ENCODE results near the gene FFAR3.
"Not testable (repeated sequence)": the region's sequence is repeated elsewhere in the genome, so short reads cannot be mapped to it uniquely, and the experiment has no call there.

Gene FFAR3

DNA sequence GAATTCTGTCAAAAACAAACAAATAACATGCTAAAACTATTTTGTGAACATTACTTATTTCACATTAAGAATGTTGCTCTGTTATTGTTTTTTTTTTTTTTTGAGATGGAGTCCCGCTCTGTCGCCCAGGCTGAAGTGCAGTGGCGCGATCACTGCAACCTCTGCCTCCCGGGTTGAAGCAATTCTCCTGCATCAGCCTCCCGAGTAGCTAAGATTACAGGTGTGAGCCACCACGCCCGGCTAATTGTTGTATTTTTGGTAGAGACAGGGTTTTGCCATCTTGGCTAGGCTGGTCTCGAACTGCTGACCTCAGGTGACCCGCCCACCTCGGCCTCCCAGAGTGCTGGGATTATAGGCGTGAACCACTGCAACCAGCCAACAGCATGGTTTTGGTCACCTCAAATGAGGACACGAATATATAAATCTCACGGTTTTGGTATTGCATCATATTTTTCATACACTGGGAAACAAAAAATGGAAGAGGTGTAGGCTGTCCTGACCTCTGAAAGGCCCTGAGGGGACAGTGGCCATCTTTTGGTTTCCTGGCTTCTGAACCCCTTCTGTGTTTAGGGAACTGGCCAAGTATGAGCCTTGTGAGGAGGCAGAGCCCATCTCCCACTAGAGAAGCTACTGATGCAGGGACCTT is 38.1 kb downstream of the FFAR3 start:
- TF ChIP-seq POU2F2 (IDR thresholded peaks at IDR 0.05; ENCODE audit: low read depth, low read length), result no peak
- no peak for TF ChIP-seq SPI1 (IDR thresholded peaks at IDR 0.05; ENCODE audit: low read depth, low read length)
- TF ChIP-seq PAX5 (IDR thresholded peaks at IDR 0.05; ENCODE audit: insufficient read depth, low read length, severe bottlenecking), result no peak
- TF ChIP-seq POLR2AphosphoS5 (IDR thresholded peaks at IDR 0.05; ENCODE audit: low read depth, low read length), result no peak
- TF ChIP-seq TAF1 (IDR thresholded peaks at IDR 0.05; ENCODE audit: low read depth, low read length), result no peak
- TF ChIP-seq POLR2A (IDR thresholded peaks at IDR 0.05; ENCODE audit: low read depth, low read length), result no peak
- FAIRE-seq (no peak), DNase-seq (ENCODE audit: insufficient read length, low spot score) (no peak)

DNA sequence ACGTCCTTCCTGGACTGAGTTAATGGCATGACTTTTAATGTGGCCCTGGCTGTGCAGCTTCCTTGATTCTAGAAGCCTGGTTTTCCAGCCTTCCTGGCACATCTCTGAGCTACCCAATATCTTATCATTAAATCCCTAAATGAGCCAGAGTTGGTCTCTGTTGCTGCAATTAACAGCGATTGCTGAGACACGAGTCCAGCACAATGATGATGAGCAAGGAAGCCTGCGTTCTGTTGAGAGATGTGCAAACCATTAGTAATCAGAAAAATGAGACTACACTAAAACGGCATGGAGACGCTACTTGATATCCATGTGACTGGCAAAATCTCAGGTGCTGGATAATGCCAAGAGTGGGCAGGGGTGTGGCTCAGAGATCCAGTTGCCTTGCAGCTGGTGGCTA is 38.8 kb downstream of the FFAR3 start:
- FAIRE-seq, result no peak
- TF ChIP-seq POU2F2 (IDR thresholded peaks at IDR 0.05; ENCODE audit: low read depth, low read length), result no peak
- TF ChIP-seq POLR2A (IDR thresholded peaks at IDR 0.05; ENCODE audit: low read depth, low read length), result no peak
- TF ChIP-seq POLR2AphosphoS5 (IDR thresholded peaks at IDR 0.05; ENCODE audit: low read depth, low read length), result no peak
- TF ChIP-seq SPI1 (IDR thresholded peaks at IDR 0.05; ENCODE audit: low read depth, low read length), result no peak
- TF ChIP-seq PAX5 (IDR thresholded peaks at IDR 0.05; ENCODE audit: insufficient read depth, low read length, severe bottlenecking), result no peak
- TF ChIP-seq TAF1 (IDR thresholded peaks at IDR 0.05; ENCODE audit: low read depth, low read length), result no peak
- DNase-seq (ENCODE audit: insufficient read length, low spot score), result no peak

DNA sequence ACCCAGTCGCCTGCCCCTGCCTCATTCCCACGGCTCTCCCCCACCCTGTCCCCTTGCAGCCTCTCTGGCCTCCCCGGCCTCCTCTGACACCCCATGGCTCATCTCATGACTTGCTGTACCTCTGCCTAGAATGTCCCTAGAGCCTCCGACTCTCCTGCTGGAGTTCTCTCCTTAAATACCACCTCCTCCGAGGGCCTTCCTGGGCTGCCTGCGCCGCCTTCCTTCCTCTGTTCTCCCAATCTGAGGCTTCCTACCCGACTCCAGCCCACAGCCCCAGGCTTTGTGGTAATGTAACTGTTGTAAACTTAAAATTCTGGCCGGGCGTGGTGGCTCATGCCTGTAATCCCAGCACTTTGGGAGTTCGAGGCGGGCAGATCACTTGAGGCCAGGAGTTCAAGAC is 40.3 kb downstream of the FFAR3 start:
- no peak for TF ChIP-seq PAX5 (IDR thresholded peaks at IDR 0.05; ENCODE audit: insufficient read depth, low read length, severe bottlenecking)
- TF ChIP-seq POU2F2 (IDR thresholded peaks at IDR 0.05; ENCODE audit: low read depth, low read length), result no peak
- no peak for TF ChIP-seq POLR2AphosphoS5 (IDR thresholded peaks at IDR 0.05; ENCODE audit: low read depth, low read length)
- no peak for TF ChIP-seq SPI1 (IDR thresholded peaks at IDR 0.05; ENCODE audit: low read depth, low read length)
- TF ChIP-seq TAF1 (IDR thresholded peaks at IDR 0.05; ENCODE audit: low read depth, low read length), result no peak
- no peak for TF ChIP-seq POLR2A (IDR thresholded peaks at IDR 0.05; ENCODE audit: low read depth, low read length)
- DNase-seq (ENCODE audit: insufficient read length, low spot score) (no peak), FAIRE-seq (no peak)

DNA sequence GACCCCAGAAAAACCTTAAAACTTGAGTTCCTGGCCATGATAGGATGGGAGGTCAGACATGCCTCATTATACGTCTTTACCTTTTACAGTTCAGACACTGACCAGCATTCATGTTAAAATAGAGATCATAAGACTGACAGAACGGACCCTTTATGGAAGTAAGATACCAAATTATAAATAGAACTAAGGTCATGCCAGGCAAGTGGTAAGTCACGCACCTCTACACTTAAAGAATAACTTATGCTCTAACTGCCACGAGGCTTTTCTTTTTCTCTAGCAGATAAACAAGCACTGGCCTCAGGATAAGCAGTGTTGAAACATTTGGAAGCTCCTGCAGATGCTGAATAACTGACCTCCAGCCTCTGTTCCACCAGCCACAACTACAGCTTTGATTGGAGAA is 41.0 kb downstream of the FFAR3 start:
- no peak for DNase-seq (ENCODE audit: insufficient read length, low spot score)
- FAIRE-seq, result no peak
- TF ChIP-seq TAF1 (IDR thresholded peaks at IDR 0.05; ENCODE audit: low read depth, low read length) (no peak), POLR2AphosphoS5 (IDR thresholded peaks at IDR 0.05; ENCODE audit: low read depth, low read length) (no peak), POU2F2 (IDR thresholded peaks at IDR 0.05; ENCODE audit: low read depth, low read length) (no peak)

DNA sequence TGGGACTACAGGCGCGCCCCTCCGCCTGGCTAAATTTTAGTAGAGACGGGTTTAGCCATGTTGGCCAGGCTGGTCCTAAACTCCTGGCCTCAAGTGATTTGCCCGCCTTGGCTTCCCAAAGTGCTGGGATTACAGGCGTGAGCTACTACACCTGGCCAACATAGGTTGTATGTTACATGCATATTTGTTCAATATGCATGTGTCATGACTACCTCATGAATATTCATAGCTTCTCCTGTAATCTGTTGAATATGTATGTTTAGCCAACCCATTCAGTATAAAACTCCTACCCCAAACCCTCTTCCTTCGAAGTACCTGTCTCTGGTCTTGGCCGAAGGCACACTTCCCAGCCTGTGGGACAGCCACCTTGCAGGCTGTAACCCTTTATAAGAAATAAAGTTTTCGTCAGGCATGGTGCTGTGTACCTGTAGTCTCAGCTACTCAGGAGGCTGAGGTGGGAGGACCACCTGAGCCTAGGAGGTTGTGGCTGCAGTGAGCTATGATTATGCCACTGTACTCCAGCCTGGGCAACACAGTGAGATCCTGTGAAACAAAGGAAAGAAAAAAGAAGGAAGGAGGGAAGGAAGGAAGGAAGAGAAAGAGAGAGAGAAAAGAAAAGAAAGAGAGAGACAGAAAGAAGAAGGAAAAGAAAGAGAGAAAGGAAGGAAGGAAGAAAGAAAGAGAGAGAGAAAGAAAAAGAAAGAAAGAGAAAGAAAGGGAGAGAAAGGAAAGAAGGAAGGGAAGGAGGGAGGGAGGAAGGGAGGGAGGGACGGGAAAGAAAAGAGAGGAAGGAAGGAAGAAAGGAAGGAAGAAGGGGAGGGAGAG is 41.9 kb downstream of the FFAR3 start:
- no peak for FAIRE-seq
- DNase-seq (ENCODE audit: insufficient read length, low spot score), result no peak
- TF ChIP-seq TAF1 (IDR thresholded peaks at IDR 0.05; ENCODE audit: low read depth, low read length), result no peak
- peak; percentile 74; the same call in 1 of the 2 replicates for TF ChIP-seq POU2F2 (IDR thresholded peaks at IDR 0.05; ENCODE audit: low read depth, low read length)
- TF ChIP-seq PAX5 (IDR thresholded peaks at IDR 0.05; ENCODE audit: insufficient read depth, low read length, severe bottlenecking), result no peak
- no peak for TF ChIP-seq POLR2AphosphoS5 (IDR thresholded peaks at IDR 0.05; ENCODE audit: low read depth, low read length)

DNA sequence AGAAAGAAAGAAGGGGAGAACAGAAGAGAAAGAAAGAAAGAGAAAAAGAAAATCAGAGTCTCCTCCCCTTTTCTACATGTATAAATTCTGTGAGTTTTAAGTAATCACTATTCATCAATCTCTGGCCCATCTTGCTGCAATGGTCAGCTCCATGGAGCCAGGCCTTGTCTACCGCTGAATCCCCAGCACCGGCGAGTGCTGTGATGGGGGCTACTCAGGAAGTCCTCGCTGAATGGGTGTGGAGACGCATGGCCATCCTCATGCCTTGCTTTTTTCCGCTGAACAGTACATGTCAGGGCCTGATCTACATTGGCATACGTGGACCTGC is 42.5 kb downstream of the FFAR3 start:
- TF ChIP-seq PAX5 (IDR thresholded peaks at IDR 0.05; ENCODE audit: insufficient read depth, low read length, severe bottlenecking) (no peak), POLR2A (IDR thresholded peaks at IDR 0.05; ENCODE audit: low read depth, low read length) (no peak), POU2F2 (IDR thresholded peaks at IDR 0.05; ENCODE audit: low read depth, low read length) (no peak), TAF1 (IDR thresholded peaks at IDR 0.05; ENCODE audit: low read depth, low read length) (no peak), SPI1 (IDR thresholded peaks at IDR 0.05; ENCODE audit: low read depth, low read length) (no peak), POLR2AphosphoS5 (IDR thresholded peaks at IDR 0.05; ENCODE audit: low read depth, low read length) (no peak)
- DNase-seq (ENCODE audit: insufficient read length, low spot score) (no peak), FAIRE-seq (peak; percentile 20)

DNA sequence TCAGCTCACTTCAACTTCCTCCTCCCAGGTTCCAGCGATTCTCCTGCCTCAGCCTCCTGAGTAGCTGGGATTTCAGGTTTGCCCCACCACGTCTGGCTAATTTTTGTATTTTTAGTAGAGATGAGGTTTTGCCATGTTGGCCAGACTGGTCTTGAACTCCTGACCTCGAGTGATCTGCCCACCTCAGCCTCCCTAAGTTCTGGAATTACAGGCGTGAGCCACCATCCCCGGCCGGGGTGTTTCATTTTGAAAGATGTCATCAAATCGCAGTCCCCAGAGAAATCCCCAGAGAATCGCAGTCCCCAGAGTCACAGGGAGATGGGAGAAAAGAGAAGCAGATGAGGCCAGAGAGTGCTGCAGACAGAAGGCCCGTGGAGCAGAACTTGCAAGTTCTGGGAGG is 43.2 kb downstream of the FFAR3 start:
- not testable (repeated sequence) for FAIRE-seq; DNase-seq (ENCODE audit: insufficient read length, low spot score)

DNA sequence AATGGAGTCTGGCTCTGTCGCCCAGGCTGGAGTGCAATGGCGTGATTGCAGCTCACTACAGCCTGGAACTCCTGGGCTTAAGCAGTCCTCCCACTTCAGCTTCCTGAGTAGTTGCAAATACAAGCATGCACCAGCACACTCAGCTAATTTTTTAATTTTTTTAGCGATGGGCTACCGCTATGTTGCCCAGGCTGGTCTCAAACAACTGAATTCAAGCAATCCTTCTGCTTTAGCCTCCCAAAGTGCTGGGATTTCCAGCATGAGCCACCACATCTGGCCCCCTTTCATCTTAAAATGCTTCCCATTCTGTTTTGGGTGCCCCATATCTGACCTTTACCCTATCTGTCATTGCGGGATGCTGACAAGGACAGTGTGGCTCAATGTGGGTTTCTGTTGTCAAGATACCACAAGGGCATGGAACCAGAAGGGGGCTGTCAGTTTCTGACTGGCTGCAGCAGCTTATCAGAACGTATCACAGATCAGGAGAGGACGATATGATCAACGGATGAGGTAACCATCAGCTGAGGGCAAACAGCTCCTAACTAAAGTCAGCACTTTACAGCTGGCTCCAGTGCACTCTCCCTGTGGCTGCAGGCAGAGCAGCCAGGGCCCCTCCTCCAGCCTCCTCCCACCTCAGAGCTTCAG is 45.0 kb downstream of the FFAR3 start:
- TF ChIP-seq PAX5 (IDR thresholded peaks at IDR 0.05; ENCODE audit: insufficient read depth, low read length, severe bottlenecking) (no peak), TAF1 (IDR thresholded peaks at IDR 0.05; ENCODE audit: low read depth, low read length) (no peak)
- FAIRE-seq (no peak), DNase-seq (ENCODE audit: insufficient read length, low spot score) (no peak)

DNA sequence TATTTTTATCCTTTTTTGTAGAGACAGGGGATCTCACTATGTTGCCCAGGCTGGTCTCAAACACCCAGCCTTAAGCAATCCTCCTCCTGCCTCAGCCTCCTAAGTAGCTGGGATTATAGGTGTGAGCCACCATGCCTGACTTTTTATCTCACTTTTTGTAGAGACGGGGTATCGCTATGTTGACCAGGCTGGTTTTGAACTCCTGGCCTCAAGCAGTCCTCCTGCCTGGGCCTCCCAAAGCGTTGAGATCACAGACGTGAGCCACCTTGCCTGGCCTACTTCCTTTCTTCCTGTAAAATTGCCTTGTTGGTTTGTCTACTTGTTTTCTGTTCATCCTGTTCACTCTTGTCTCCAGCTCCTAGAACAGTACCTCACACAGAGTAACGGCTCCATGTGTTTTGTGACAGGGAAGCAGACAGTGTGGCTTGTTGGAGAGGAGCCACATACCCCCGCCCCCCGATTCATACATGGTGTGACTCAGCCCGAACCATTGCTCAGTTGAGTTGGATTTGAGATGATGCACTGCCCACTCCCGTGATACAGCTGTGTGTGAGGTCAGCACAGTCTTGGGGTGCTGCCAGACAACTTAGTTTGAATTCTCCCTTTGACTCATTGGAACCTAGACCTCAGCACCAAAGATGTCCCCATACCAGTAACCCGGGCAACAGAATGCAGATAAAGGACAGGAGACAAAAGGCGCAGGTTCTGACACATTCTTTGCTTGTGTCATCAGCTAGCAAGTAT is 46.8 kb downstream of the FFAR3 start:
- TF ChIP-seq POLR2A (IDR thresholded peaks at IDR 0.05; ENCODE audit: low read depth, low read length) (no peak), POLR2AphosphoS5 (IDR thresholded peaks at IDR 0.05; ENCODE audit: low read depth, low read length) (peak; percentile 51; the same call in 1 of the 2 replicates), POU2F2 (IDR thresholded peaks at IDR 0.05; ENCODE audit: low read depth, low read length) (peak; percentile 86), TAF1 (IDR thresholded peaks at IDR 0.05; ENCODE audit: low read depth, low read length) (no peak), PAX5 (IDR thresholded peaks at IDR 0.05; ENCODE audit: insufficient read depth, low read length, severe bottlenecking) (no peak), SPI1 (IDR thresholded peaks at IDR 0.05; ENCODE audit: low read depth, low read length) (no peak)
- FAIRE-seq (peak; percentile 95), DNase-seq (ENCODE audit: insufficient read length, low spot score) (peak; percentile 52)
